Kidney glomerular epithelial cell (primary cell): ENCODE measurements around the gene PCDH1.
"Not testable (repeated sequence)": the region's sequence is repeated elsewhere in the genome, so short reads cannot be mapped to it uniquely, and the experiment has no call there.

ENCODE experiments used
- DNase-seq: peaks from one replicate; lab custom pipeline; 2025; lab: John Stamatoyannopoulos, UW

The PCDH1 gene

GRCh38 chr5:141834331-141834730 lies 43.9 kb downstream of the PCDH1 start:
- no peak for DNase-seq

GRCh38 chr5:141832131-141832530 lies 46.1 kb downstream of the PCDH1 start:
- no peak for DNase-seq

- DNase-seq = no peak
These were observed 50.0 kb downstream of the PCDH1 start for GRCh38 chr5:141828162-141828561.

- DNase-seq = no peak
These were observed 51.5 kb downstream of the PCDH1 start for GRCh38 chr5:141826674-141827073.

DNA sequence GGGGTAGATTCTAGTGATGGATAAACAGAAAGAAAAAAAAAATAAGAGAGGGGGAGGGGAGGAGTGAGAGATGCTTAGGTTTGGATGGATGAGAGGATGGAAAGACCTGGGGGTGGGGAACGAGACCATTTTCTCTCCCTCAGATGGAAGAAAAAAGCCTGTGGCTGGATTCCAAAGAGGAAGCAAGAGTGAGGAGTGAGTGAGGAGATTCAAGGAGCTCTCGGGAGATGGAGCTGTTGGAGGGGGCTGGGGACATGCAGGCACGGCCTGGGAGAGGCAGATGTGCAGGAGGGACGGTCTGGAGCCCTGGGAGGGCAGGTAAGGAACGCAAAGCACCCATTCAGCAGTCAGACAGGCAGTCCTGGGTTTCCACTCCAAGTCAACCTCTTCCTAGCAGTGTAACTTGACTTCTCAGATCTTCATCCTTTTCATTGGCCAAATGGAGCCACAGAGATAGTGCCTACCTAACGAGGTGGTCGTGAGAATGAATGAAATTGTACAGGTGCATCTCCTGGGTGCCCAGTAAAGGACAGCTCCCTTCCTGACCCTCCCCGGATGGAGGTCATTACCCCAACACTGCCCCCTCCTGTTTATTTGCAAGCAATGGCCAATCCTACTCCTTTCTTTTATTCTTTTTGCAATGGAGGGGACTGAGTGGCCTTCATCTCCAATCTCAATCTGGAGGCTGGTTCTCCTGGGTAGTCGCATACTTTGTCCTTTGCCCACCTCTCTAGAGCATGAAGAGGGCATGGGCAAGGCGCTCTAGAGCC lies 52.2 kb downstream of the PCDH1 start:
- peak; percentile 4 for DNase-seq

DNA sequence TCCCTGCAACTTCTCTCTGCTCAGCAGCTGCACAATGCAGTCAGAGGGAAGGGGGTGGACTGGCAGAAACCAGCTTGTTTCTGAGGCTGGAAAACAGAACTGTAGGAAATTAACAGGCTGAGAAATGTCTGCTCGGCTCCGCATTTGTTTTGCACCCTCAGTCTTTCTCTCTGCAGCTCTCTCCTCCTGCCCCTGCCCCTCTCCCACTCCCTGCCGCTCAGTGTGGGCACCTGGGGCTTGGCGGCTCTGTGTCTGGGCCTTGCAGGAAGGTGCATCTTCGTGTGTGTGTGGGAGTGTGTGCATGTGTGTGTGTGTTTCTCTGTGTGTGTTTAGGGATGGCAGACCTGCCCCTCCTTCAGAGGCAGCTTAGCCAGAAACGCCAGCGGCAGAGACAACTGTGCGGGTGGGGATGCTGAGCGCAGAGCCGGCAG lies 53.0 kb downstream of the PCDH1 start:
- no peak for DNase-seq

DNA sequence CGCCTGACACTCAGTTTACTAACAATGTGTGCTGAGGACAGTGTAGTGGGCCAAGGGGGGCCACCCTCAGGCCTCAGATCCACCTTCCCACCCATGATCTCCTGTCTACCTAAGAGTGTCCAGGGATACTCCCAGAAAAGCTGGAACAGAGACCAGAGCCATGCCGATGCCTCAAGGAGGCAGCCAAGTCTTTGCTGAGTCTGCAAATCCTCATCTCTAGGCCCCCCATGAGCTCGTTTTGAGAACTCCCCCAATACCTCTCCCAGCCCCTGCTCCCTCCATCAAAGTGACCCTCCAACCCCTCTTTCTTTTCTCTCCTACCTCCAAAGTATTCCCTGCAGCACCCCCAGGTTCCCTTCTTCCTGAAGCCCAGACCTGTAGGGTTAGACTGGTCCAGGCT lies 53.5 kb downstream of the PCDH1 start:
- DNase-seq = no peak

DNA sequence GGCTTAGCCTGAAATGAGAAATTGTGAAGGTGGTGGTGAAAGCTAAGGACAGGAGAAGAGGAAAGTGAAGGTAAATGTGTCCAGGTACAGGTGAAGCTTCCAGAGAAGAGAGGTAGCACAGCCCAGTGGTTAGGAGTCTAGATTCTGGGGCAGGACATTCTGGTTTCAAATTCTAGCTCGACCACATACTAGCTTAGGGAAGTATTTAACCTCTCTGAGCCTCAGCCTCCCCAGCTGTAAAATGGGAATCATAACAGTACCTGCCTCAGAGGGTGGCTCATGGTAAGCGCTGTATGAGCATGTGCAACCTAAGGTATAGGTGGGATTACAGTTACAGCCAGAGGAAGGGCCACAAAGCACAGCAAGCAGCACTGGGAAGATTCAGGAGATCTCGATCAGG lies 55.2 kb downstream of the PCDH1 start:
- no peak for DNase-seq

GRCh38 chr5:141822144-141822543 lies 56.1 kb downstream of the PCDH1 start:
- no peak for DNase-seq

DNA sequence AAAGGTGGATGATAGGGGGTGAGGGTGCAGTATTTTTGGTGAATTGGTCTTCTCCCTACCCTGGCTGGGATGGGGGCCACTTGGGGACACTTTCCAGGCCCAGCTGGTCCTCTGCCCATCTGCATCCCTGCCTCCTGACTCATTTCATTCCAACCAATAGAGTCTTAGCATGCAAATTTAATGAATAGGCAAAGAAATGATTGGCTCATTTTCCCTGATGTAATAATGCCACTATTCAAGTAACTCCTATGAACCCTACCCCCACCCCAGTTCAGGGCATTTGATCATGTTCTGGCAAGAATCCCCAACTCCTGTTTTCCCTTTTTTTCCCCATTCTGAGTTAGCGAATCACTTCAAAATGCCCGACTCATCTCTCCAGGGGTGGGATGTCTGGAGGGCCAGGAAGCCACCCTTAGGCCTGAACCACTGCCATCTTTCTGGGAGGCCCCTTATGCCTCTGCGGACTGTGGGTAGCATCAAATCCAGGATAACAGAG lies 56.7 kb downstream of the PCDH1 start:
- DNase-seq = peak; percentile 35

DNA sequence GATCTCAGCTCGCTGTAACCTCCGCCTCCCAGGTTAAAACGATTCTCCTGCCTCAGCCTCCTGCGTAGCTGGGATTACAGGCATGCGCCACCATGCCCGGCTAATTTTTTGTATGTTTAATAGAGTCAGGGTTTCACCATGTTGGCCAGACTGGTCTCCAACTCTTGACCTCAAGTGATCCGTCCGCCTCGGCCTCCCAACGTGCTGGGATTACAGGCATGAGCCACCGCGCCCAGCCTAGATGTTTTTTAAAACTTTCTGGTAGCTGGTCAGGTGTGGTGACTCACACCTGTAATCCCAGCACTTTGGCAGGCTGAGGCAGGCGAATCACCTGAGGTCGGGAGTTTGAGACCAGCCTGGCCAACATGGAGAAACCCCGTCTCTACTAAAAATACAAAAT lies 57.5 kb downstream of the PCDH1 start:
- DNase-seq = not testable (repeated sequence)

DNA sequence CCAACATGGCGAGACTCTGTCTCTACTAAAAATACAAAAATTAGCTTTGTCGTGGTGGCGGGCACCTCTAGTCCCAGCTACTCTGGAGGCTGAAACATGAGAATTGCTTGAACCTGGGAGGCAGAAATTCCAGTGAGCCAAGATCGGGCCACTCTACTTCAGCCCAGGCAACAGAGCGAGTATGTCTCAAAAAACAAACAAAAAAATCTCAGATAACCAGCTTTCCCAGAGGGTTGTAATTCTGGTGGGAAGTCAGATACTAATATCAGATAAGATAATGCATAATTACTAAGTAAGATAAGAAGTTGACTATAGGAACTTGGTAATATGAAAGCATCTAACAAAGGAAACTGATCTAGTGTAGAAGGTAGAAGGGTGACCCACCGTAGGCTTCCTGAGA lies 60.6 kb downstream of the PCDH1 start:
- no peak for DNase-seq

- no peak for DNase-seq
These were observed 61.4 kb downstream of the PCDH1 start for GRCh38 chr5:141816598-141817399.

DNA sequence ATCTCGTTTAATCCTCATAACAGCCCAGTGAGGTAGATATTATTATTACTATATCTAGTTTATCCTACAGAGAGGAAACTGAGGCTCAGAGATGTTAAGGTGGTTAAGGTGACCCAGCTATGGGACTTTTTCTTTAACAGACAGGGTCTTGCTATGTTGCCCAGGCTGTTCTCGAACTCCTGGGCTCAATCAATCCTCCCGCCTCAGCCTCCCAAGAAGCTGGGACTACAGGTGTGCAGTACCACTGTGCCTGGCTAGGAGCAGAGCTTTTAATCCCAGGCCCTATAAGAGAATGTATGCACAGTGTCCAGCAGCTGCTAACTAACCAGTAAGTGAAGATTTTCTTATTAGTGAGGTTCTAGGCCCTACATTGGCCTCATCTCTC lies 62.4 kb downstream of the PCDH1 start:
- no peak for DNase-seq

DNA sequence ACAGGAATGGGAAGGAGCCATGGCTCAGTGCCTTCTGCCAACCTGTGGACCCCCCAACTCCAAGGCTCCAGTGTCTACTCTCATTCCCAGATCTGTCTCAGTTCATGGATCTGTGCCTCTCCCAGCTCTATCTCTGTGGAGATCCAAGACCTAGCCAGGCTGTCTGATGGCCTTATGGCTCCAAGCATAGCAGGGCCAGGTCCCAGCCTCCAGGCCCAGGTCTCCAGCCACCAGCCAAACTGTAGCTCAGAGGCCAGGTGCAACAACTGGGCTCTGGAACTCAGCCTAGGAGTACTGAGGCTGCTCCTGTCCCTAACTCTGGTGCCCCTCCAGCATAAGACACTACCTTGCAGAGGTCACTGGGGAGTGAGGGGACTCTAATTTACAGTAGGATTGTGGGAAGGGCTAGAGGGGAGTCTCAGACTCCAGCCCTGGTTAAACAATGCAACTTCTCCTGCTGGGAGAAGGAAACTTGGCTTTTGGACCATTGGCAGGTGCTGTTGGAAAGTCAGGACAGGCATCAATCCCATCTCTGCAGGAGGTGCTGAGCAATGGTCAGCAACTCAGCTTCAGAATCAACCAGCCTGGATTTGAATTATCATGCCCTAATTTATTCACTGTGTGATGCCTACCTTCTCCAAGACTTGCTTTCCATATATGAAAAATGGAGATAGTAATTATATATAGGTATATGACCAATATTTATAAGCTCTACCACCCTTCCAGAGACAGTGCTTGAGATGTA lies 63.0 kb downstream of the PCDH1 start:
- DNase-seq = no peak

DNA sequence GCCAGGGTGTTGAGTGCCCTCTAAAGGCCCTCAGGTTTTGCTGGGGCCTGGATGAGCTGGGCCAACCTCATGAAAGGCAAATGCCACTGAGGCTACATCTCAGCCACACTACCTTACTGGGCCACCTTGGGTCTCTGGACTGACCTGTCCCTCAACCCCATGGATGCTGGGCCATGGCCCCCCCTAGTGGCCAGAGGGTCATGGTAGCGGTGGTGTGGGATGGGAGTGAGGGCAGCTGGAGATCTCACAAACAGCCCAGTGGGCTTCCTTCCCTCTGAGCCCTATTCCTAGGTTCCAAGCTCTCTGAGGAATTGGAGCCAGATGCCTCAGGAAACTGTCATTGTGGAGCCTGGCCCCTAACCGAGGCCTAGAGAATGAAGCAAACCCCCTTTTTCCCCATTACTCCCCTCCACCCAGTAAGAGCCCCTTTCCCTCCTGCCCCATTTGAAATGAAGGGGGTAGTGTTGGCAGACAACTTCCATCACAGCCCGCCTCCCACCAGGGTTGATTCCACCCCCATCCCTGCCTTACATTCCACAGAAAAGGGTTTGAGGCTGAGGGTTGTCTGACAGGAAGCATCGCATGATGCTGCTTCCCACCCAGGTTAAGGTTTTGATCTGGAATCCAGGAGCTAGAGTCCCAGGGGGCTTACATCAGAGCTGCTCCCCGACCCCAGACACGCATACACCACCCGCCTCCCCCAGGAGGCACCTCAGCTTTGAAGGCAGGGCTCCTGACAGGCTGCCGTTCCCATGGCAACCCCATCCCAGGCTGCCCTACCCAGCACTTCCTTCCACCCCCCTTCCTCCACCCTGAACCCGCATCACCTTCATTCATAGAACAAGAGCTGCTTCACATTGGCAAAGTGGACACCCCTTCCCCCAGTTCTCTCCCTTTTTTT lies 63.9 kb downstream of the PCDH1 start:
- peak; percentile 29 for DNase-seq

DNA sequence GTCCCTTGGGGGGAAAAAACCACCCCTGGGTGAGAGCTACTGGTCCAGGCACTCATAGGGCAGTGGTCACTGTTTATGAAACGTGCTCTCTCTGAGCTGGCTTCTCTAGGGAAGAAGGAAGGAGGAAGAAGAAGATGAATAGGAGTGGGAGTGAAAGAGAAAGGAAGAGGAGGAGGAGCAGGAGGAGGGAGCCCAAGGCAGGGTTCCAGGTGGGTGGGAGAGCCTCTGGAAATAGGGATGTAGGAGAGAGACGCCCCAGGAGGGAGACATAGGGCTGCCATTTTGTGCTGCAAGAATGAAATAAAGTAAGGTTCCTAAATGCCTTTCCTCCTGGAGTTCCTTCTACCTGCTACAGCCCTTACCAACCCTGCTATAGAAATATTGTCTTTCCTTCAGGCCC lies 65.7 kb downstream of the PCDH1 start:
- no peak for DNase-seq

DNA sequence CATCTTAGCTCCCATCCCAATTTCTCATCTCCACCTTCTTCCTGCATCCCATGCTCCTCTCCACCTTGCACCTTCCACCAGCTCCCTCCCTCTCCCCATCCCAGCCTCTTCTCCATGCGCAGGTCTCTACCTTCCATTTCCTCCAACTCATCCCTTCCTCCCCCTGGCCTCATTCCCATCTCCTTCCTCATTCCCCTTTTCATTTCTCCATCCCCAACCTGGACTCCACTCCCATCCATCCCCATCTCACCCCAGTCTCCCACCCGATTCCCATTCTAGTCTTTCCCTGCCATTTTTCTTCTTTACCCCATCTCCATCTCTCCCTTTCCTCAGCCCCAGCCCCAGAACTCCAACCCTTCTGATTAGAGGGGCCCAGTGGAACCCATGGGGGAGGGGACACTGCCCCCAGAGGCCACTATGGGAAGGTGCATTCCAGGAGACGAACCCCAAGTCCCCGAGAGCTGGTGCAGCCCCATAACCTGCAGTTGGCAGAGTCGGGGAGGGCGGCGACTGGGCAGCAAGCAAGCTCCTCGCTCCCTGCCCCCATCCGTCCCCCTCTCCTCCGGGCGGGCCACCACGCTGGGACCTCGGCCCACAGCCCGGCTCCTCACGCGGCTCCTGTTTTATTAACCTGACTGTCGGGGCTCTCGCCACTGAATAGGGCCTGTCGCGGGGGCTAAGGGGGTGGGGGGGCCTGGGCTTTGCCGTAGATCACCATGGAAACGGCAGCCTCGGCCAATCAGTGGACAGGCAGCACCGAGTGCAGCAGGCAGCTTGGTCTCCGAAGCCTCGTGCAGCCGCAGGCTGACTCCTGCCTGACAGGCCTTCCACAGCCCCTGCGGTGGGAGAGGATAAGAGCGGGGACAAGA lies 66.7 kb downstream of the PCDH1 start:
- DNase-seq = no peak

DNA sequence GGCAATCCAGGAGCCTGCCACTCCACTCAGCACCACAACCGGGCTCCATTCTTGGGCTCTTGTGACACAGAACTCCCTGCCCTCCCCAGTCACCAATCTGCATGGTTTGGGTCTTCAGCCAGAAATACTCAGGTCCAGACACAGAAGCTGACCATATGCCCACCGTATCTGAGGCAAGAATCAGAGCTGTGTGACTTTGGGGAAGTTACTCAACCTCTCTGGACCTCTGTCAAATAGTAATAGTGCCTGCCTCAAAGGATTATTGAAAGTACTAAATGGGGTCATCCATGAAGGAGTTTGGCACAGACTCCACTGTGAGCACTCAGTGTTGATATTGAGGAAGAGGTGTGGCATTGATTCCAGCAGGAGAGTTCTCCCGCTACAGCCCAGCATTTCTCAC lies 67.5 kb downstream of the PCDH1 start:
- DNase-seq = no peak

DNA sequence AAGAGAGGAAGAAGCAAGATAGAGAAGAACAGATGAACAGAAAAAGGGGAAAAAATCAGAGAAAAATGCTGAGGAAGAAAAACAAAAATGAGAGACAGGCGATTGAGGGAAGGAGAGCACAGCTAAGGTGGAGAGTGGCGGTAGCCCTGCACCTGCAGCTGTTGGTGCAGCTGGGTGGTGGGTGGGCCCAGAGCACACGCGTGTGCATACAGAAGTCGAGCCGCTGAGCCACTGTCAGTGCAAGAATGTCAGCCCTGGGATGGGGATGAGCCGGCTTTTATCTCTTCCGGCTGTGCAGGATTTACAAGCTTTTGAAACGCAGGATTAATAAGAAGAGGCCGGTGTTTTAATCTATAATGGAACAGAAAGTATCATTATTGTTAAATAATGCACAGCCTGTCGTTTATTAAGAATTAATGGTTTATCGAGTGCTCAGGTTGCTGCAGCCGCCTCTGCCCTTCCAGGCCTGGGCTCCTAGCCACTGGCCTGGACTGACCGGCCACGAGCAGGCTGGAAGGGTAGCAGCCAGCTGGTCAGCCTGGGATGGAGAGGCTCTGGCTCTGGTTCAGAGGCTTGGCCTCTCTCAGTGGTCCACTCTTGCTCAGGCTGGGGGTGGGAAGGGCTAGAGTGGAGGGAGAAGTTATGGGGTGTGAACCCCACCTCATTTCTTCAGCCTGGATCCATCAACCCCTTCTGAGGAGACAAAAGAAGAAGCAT lies 68.7 kb downstream of the PCDH1 start:
- no peak for DNase-seq
